Hypothalamus (tissue), 51 donors: ENCODE measurements around the gene CRNKL1.

Experiments
- DNase-seq, 51 donors: peaks; one replicate each; lab custom pipeline; 2025; lab: John Stamatoyannopoulos, UW

CRNKL1 gene

GRCh38 chr20:20052074-20052970 is at the start of gene CRNKL1, which contains the start of gene CFAP61:
CRNKL1 (minus strand) TSS chr20:20052466; CDS start chr20:20052342, 124 bp downstream.
CFAP61 (plus strand) TSS chr20:20052532; CDS start chr20:20056654, 4,122 bp downstream.
- DNase-seq: peak; percentile 62 to 99 (median 93)

- DNase-seq: no peak
Measured at GRCh38 chr20:20100881-20101280, 48.6 kb upstream of the CRNKL1 start.

GRCh38 chr20:20096421-20096820 is 44.2 kb upstream of the CRNKL1 start:
- peak in 3 of 51 donors; percentile 3 to 15 (median 5) for DNase-seq

- no peak for DNase-seq
Measured at GRCh38 chr20:20095114-20095872, 43.0 kb upstream of the CRNKL1 start.

- DNase-seq: no peak
Measured at GRCh38 chr20:20094410-20094809, 42.1 kb upstream of the CRNKL1 start.

GRCh38 chr20:20092827-20093226 is 40.6 kb upstream of the CRNKL1 start:
- no peak for DNase-seq

- DNase-seq: no peak
Measured at GRCh38 chr20:20089939-20090338, 37.7 kb upstream of the CRNKL1 start.

GRCh38 chr20:20089018-20089417 is 36.8 kb upstream of the CRNKL1 start:
- no peak for DNase-seq

GRCh38 chr20:20085812-20086211 is 33.5 kb upstream of the CRNKL1 start:
- peak in 1 of 51 donors; percentile 14 for DNase-seq

- no peak for DNase-seq
Measured at GRCh38 chr20:20085071-20085470, 32.8 kb upstream of the CRNKL1 start.

GRCh38 chr20:20084296-20084752 is 32.1 kb upstream of the CRNKL1 start:
- DNase-seq: peak in 4 of 51 donors; percentile 3 to 61 (median 22)

GRCh38 chr20:20083807-20084206 is 31.5 kb upstream of the CRNKL1 start:
- DNase-seq: peak in 1 of 51 donors; percentile 64

- DNase-seq: no peak
Measured at GRCh38 chr20:20079102-20079784, 27.0 kb upstream of the CRNKL1 start.

GRCh38 chr20:20078041-20078440 is 25.8 kb upstream of the CRNKL1 start:
- DNase-seq: no peak

GRCh38 chr20:20076297-20077065 is 24.2 kb upstream of the CRNKL1 start:
- DNase-seq: peak in 40 of 51 donors; percentile 15 to 92 (median 68)

GRCh38 chr20:20075032-20075431 is 22.8 kb upstream of the CRNKL1 start:
- DNase-seq: no peak

GRCh38 chr20:20073801-20074371 is 21.6 kb upstream of the CRNKL1 start:
- DNase-seq: peak in 7 of 51 donors; percentile 8 to 42 (median 29)

- no peak for DNase-seq
Measured at GRCh38 chr20:20070871-20071726, 18.8 kb upstream of the CRNKL1 start.

GRCh38 chr20:20065361-20065760 is 13.1 kb upstream of the CRNKL1 start:
- no peak for DNase-seq
